ENCODE data around the gene PSTPIP2. TPM values are rescaled to one million over a fixed set of nuclear protein-coding genes. Genes with fewer than 3 reads are reported as not detected.
A peak's percentile ranks its signal among the peaks of the same experiment; 100 is the strongest.

PSTPIP2 gene
- total and polyA plus RNA-seq, 2 experiments from 2014 or later = 11.9 to 24.5 TPM

DNA sequence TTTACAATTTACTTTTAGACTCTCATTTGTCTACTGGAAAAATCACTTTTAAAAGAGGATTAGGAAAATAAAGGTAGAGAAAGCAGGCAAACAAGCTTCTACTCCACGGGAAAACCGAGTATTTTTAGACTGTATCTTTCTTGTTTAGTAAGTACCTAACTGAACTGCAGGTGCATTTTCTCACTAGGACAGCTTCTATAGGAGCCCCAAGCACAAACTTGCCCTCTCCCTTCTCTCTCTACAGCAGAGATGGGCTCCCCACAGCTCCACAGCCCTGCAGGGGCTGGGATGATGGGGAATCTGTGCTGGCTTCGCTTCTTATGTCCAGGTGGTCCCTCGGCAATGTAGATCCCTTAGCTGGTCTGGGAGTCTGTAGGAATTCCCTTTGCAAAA is 16.2 kb downstream of the PSTPIP2 start:
- Histone ChIP-seq H3K4me1 (ENCODE audit: insufficient read depth) (peaks cover 21% of the 10 kb centered on the region), H3K4me3 (no peak overlapping the region), H4K20me1 (ENCODE audit: insufficient read depth, poor library complexity, severe bottlenecking) (no peaks in the 10 kb centered on the region), H2AFZ (no peak overlapping the region), H3K9me2 (replicated peaks; ENCODE audit: insufficient read depth) (no peaks in the 10 kb centered on the region), H3K4me2 (no peak overlapping the region), H3K79me2 (peaks cover 11% of the 10 kb centered on the region), H3K9me3 (ENCODE audit: low read depth) (no peaks in the 10 kb centered on the region), H3K27ac (no peak overlapping the region), H3K27me3 (no peaks in the 10 kb centered on the region), H3K36me3 (replicated peaks; ENCODE audit: insufficient read depth, low read depth) (no peaks in the 10 kb centered on the region)
- no peak for DNase-seq (ENCODE audit: low spot score)
- TF ChIP-seq, protein P1, sequence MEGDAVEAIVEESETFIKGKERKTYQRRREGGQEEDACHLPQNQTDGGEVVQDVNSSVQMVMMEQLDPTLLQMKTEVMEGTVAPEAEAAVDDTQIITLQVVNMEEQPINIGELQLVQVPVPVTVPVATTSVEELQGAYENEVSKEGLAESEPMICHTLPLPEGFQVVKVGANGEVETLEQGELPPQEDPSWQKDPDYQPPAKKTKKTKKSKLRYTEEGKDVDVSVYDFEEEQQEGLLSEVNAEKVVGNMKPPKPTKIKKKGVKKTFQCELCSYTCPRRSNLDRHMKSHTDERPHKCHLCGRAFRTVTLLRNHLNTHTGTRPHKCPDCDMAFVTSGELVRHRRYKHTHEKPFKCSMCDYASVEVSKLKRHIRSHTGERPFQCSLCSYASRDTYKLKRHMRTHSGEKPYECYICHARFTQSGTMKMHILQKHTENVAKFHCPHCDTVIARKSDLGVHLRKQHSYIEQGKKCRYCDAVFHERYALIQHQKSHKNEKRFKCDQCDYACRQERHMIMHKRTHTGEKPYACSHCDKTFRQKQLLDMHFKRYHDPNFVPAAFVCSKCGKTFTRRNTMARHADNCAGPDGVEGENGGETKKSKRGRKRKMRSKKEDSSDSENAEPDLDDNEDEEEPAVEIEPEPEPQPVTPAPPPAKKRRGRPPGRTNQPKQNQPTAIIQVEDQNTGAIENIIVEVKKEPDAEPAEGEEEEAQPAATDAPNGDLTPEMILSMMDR (IDR thresholded peaks at IDR 0.05; ENCODE audit: poor library complexity) = no peak
- no peak for TF ChIP-seq EZH2phosphoT487 (IDR thresholded peaks at IDR 0.05; ENCODE audit: low read depth, severe bottlenecking, unreplicated experiment)
- no peak for TF ChIP-seq EZH2 (IDR thresholded peaks at IDR 0.05; ENCODE audit: borderline replicate concordance)
- 70% methylated on average over 4 of the region's 4 CpGs for WGBS (ENCODE audit: low lambda C conversion rate, missing lambda C conversion rate)

DNA sequence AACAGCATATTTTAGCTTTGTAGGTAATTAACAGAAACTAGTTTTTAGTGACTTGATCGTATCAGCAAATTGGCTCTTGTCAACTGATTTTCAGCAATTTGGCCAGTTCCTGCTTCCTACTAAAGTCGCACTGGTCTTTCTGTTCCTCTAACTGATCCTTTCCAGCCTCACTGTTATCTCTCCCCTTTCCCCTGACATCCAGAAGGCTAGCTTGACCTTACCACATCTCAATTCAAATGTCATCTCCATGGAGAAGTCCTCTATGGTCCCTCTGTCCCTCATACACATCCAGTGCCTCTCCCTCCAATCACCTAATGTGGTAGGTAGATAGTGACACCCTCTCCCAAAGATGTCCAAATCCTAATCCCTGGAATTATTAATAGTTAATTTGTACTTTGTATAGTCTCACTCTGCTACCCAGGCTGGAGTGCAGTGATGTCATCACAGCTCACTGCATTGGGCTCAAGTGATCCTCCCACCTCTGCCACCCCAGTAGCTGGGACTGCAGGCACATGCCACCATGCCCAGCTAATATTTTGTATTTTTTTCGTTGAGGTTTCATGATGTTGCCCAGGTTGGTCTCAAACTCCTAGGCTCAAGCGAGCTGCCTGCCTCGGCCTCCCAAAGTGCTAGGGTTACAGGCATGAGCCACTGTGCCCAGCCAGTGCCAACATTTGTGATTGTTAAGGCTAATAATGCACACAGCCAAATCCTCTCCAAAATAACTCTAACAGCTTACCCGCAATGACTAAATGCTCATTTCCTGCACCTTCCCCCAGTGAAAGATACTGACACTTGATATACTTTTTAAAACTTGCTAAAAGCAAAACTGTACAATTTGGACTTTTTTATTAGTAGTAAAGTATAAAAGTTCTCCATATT is 16.9 kb downstream of the PSTPIP2 start:
- no peak overlapping the region for H3K4me2 ChIP-seq
- no peaks in the 10 kb centered on the region for H3K9me3 ChIP-seq (ENCODE audit: low read depth)
- no peak overlapping the region for H3K4me3 ChIP-seq
- TF ChIP-seq, protein P1 (IDR thresholded peaks at IDR 0.05; ENCODE audit: poor library complexity) = no peak
- TF ChIP-seq EZH2 (IDR thresholded peaks at IDR 0.05; ENCODE audit: borderline replicate concordance) = no peak
- no peak for TF ChIP-seq EZH2phosphoT487 (IDR thresholded peaks at IDR 0.05; ENCODE audit: low read depth, severe bottlenecking, unreplicated experiment)
- no peak overlapping the region for H3K27ac ChIP-seq
- no peaks in the 10 kb centered on the region for H3K27me3 ChIP-seq
- 88% methylated on average over 6 of the region's 6 CpGs for WGBS (ENCODE audit: low lambda C conversion rate, missing lambda C conversion rate)
- H3K79me2 ChIP-seq = peaks cover 18% of the 10 kb centered on the region
- H4K20me1 ChIP-seq (ENCODE audit: insufficient read depth, poor library complexity, severe bottlenecking) = no peaks in the 10 kb centered on the region
- H3K9me2 ChIP-seq (replicated peaks; ENCODE audit: insufficient read depth) = no peaks in the 10 kb centered on the region
- peaks cover 21% of the 10 kb centered on the region for H3K4me1 ChIP-seq (ENCODE audit: insufficient read depth)
- no peak for DNase-seq (ENCODE audit: low spot score)
- no peaks in the 10 kb centered on the region for H3K36me3 ChIP-seq (replicated peaks; ENCODE audit: insufficient read depth, low read depth)
- H2AFZ ChIP-seq = no peak overlapping the region

DNA sequence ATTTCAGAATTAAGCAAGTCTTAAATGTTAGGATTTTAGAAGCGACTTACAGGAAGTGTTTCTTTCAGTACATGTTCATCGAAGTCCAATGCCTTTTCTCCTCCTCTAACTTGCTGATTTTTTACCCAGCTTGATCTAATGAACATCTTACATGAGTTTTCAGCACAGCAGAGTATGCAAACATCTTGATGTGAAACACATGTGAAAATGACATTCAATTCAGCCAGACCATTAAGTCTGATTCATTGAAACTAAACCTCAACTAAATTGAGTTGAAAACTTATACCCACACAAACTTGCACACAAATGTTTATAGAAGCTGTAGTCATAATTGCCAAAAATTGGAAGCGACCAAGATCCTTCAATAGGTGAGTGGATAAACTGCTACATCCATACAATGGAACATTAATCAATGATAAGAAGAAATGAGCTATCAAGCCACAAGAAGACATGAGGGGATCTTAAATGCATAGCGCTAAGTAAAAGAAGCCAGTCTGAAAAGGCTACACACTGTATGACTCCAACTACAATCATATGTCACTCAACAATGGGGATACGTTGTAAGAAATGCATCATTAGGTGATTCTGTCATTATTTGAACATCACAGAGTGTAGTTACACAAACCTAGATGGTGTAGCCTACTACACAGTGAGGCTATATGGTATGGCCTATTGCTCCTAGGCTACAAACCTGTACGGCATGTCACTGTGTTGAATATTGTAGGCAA is 18.5 kb downstream of the PSTPIP2 start:
- no peaks in the 10 kb centered on the region for H3K27me3 ChIP-seq
- peak overlapping the region; percentile 6 for H3K4me2 ChIP-seq
- no peak overlapping the region for H2AFZ ChIP-seq
- H3K27ac ChIP-seq = peak overlapping the region; percentile 83
- TF ChIP-seq, protein P1 (IDR thresholded peaks at IDR 0.05; ENCODE audit: poor library complexity) = no peak
- TF ChIP-seq EZH2phosphoT487 (IDR thresholded peaks at IDR 0.05; ENCODE audit: low read depth, severe bottlenecking, unreplicated experiment) (no peak), EZH2 (IDR thresholded peaks at IDR 0.05; ENCODE audit: borderline replicate concordance) (no peak)
- H4K20me1 ChIP-seq (ENCODE audit: insufficient read depth, poor library complexity, severe bottlenecking) = no peaks in the 10 kb centered on the region
- no peaks in the 10 kb centered on the region for H3K9me3 ChIP-seq (ENCODE audit: low read depth)
- no peaks in the 10 kb centered on the region for H3K9me2 ChIP-seq (replicated peaks; ENCODE audit: insufficient read depth)
- H3K36me3 ChIP-seq (replicated peaks; ENCODE audit: insufficient read depth, low read depth) = no peaks in the 10 kb centered on the region
- H3K79me2 ChIP-seq = peaks cover 26% of the 10 kb centered on the region
- H3K4me1 ChIP-seq (ENCODE audit: insufficient read depth) = peaks cover 21% of the 10 kb centered on the region
- 83% methylated on average over 6 of the region's 6 CpGs for WGBS (ENCODE audit: low lambda C conversion rate, missing lambda C conversion rate)
- no peak for DNase-seq (ENCODE audit: low spot score)
- no peak overlapping the region for H3K4me3 ChIP-seq

All from hepatocyte (in vitro differentiated cells).